Measurements from ENCODE around the gene MLIP.

GRCh38 chr6:54109586-54109985, 1.7 kb upstream of the MLIP start:
- no peak for TF ChIP-seq CTCF (IDR thresholded peaks at IDR 0.05; ENCODE audit: insufficient read depth, low read length)
- TF ChIP-seq REST (IDR thresholded peaks at IDR 0.05; ENCODE audit: insufficient replicate concordance, low read depth), result no peak
- no peak for TF ChIP-seq POLR2AphosphoS5 (IDR thresholded peaks at IDR 0.05; ENCODE audit: low read depth)
- no peak for TF ChIP-seq GABPA (IDR thresholded peaks at IDR 0.05; ENCODE audit: low read depth)
- TF ChIP-seq SPI1 (IDR thresholded peaks at IDR 0.05; ENCODE audit: borderline replicate concordance, low read depth), result no peak
